ENCODE results near the gene ZNF431.

DNA sequence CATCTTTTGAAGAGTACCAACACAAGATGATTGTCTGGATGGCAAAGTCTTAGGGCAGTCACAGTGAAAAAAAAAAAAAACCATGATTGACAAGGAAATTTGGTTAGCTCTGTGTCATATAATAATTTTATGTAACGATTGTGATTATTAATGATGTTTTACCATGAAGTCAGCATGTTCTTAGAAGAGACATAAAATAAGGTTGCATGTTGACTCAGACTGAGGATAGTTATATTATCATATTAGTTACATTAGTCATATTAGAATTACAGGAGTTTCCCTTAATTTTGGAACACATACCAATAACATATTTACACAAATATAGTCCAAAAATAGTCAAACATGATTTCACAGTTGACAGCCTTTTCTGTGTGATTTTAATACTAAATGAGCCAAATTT is 5.7 kb downstream of the ZNF431 start:
- TF ChIP-seq, protein P1, sequence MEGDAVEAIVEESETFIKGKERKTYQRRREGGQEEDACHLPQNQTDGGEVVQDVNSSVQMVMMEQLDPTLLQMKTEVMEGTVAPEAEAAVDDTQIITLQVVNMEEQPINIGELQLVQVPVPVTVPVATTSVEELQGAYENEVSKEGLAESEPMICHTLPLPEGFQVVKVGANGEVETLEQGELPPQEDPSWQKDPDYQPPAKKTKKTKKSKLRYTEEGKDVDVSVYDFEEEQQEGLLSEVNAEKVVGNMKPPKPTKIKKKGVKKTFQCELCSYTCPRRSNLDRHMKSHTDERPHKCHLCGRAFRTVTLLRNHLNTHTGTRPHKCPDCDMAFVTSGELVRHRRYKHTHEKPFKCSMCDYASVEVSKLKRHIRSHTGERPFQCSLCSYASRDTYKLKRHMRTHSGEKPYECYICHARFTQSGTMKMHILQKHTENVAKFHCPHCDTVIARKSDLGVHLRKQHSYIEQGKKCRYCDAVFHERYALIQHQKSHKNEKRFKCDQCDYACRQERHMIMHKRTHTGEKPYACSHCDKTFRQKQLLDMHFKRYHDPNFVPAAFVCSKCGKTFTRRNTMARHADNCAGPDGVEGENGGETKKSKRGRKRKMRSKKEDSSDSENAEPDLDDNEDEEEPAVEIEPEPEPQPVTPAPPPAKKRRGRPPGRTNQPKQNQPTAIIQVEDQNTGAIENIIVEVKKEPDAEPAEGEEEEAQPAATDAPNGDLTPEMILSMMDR (conservative IDR thresholded peaks at IDR 0.05 in 1 of 2, IDR thresholded peaks at IDR 0.05 in 1 of 2; ENCODE audit: low read depth in 1 of 2, low read length in 2 of 2): no peak
- TF ChIP-seq EZH2 (IDR thresholded peaks at IDR 0.05; ENCODE audit: low read length, missing control alignments): no peak

Data from fibroblast of lung (primary cell).